Measurements from ENCODE around the gene UMOD.

UMOD gene

DNA sequence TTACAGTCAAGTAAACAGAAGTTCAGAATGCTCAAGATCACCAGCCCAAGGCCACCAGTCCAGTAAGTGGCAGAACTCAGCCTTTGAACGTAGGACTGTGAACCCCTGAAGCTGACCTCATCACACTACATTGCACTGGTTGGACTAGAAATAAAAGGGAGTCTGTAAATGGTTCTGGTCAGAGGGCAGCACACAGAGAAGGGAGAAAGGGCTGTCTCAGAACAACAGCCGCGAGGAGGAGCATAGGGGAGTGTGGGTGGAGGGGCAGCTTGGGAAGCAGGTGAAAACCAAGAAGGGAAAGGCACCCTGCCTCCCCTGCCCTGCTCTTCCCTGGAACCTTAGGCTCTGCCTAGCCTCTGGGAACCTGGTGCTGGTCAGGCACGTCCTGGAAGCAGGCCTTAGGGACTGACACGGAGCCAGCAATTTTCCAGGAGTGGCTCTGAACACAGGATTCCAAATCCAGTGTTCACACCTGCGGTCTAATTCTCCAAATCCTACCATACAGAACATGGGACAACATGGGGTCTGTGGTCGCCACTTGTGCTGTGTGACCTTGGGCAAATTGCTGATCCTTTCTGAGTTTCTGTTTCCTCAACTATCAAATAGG, 45.1 kb upstream of the UMOD start:
- H3K4me3 ChIP-seq (ENCODE audit: severe bottlenecking), result no peak overlapping the region
- no peak overlapping the region for H3K27ac ChIP-seq (ENCODE audit: poor library complexity, severe bottlenecking)
- H3K36me3 ChIP-seq (ENCODE audit: low read depth), result no peaks in the 10 kb centered on the region
- H3K4me1 ChIP-seq (ENCODE audit: insufficient read depth, poor library complexity, severe bottlenecking), result no peaks in the 10 kb centered on the region
- DNase-seq (ENCODE audit: low spot score), result no peak
- no peaks in the 10 kb centered on the region for H3K27me3 ChIP-seq (ENCODE audit: insufficient read depth, poor library complexity, severe bottlenecking)
- TF ChIP-seq, protein P1, sequence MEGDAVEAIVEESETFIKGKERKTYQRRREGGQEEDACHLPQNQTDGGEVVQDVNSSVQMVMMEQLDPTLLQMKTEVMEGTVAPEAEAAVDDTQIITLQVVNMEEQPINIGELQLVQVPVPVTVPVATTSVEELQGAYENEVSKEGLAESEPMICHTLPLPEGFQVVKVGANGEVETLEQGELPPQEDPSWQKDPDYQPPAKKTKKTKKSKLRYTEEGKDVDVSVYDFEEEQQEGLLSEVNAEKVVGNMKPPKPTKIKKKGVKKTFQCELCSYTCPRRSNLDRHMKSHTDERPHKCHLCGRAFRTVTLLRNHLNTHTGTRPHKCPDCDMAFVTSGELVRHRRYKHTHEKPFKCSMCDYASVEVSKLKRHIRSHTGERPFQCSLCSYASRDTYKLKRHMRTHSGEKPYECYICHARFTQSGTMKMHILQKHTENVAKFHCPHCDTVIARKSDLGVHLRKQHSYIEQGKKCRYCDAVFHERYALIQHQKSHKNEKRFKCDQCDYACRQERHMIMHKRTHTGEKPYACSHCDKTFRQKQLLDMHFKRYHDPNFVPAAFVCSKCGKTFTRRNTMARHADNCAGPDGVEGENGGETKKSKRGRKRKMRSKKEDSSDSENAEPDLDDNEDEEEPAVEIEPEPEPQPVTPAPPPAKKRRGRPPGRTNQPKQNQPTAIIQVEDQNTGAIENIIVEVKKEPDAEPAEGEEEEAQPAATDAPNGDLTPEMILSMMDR (IDR thresholded peaks at IDR 0.05; ENCODE audit: poor library complexity, severe bottlenecking), result no peak
- H3K9me3 ChIP-seq (ENCODE audit: severe bottlenecking), result no peaks in the 10 kb centered on the region
- no peak for ATAC-seq (ENCODE audit: low read depth)

DNA sequence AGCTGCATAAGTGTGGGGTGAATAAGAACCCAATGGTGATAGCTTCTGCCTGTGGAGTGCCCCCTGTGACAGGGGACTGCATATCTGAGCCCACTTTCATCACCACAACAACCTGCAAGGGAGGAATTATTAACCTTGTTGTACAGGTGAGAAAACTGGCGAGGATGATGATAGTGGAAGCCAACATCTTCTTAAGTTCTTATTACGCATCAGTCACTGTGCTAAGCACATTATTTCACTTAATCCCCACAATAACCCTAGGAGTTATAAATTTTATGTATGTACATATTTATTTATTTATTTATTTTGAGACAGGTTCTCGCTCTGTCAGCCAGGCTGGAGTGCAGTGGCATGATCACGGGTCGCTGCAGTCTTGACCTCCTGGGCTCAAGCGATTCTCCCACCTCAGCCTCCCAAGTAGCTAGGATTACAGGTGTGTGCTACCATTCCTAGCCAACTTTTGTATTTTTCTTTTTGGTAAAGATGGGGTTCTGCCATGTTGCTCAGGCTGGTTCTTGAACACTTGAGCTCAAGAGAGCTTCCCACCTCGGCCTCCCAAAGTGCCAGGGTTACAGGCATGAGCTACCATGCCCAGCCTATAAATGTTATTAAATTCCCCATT, 44.4 kb upstream of the UMOD start:
- DNase-seq (ENCODE audit: low spot score) (no peak), ATAC-seq (ENCODE audit: low read depth) (no peak)
- Histone ChIP-seq H3K27me3 (ENCODE audit: insufficient read depth, poor library complexity, severe bottlenecking) (no peaks in the 10 kb centered on the region), H3K4me3 (ENCODE audit: severe bottlenecking) (no peak overlapping the region), H3K27ac (ENCODE audit: poor library complexity, severe bottlenecking) (no peak overlapping the region), H3K4me1 (ENCODE audit: insufficient read depth, poor library complexity, severe bottlenecking) (no peaks in the 10 kb centered on the region), H3K9me3 (ENCODE audit: severe bottlenecking) (no peaks in the 10 kb centered on the region), H3K36me3 (ENCODE audit: low read depth) (no peaks in the 10 kb centered on the region)
- TF ChIP-seq, protein P1 (IDR thresholded peaks at IDR 0.05; ENCODE audit: poor library complexity, severe bottlenecking), result no peak

DNA sequence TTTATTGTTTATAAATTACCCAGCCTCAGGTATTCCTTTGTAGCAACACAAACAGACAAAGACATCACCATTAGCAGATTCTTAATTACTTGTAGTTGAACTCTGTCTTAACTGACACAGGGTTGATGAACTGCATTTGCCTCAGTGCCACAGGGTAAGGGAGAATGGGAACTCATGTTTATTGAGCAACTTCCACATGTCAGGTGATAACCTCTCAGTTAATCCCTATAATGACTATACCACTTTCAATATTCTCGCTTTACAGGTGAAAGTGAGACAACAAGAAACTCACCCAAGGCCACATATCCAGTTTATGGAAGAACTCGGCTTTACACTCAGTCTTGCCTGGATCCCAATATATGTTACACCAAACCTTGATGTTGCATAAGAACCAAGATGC, 43.4 kb upstream of the UMOD start:
- Histone ChIP-seq H3K27me3 (ENCODE audit: insufficient read depth, poor library complexity, severe bottlenecking) (no peaks in the 10 kb centered on the region), H3K36me3 (ENCODE audit: low read depth) (no peaks in the 10 kb centered on the region), H3K27ac (ENCODE audit: poor library complexity, severe bottlenecking) (no peak overlapping the region), H3K9me3 (ENCODE audit: severe bottlenecking) (no peaks in the 10 kb centered on the region), H3K4me1 (ENCODE audit: insufficient read depth, poor library complexity, severe bottlenecking) (no peaks in the 10 kb centered on the region), H3K4me3 (ENCODE audit: severe bottlenecking) (no peak overlapping the region)
- DNase-seq (ENCODE audit: low spot score) (no peak), ATAC-seq (ENCODE audit: low read depth) (no peak)
- TF ChIP-seq, protein P1 (IDR thresholded peaks at IDR 0.05; ENCODE audit: poor library complexity, severe bottlenecking), result no peak

DNA sequence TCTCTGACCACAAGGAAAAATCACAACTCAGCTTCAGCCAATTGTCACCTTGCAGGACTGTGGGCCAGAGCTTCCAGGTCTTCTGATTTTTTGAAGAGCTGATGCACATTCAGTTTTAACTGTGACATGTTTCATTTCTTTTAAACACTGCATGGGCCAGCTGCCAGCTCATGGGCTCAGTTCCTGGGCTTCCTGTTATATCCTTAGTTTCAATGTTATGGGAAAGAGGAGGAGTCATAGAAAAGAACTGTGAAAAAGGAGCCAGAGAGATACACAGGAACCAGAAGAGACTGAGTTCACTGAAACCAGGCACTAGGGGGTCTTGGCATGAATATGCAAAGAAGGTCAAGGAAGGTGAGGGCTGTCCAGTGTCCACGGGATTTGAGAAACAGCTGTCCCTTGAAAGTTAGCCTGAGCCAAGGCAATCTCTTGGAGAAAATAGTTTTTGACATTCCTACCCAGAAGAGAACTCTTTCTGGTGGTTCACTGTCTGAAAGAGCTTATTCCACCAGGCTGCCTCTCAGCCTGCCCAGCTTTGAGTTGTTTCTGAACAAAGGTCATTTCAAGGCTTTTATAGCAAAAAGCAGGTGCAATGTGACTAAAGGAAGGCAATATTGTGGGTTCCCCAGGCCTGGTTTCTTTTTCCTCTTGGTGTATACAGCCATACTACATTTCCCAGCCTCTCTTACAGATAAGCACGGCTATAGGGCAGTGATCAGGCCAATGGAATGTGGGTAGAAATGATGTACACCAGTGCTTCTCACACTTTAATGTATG, 41.5 kb upstream of the UMOD start:
- H3K4me3 ChIP-seq (ENCODE audit: severe bottlenecking), result no peak overlapping the region
- TF ChIP-seq, protein P1 (IDR thresholded peaks at IDR 0.05; ENCODE audit: poor library complexity, severe bottlenecking), result no peak
- no peaks in the 10 kb centered on the region for H3K36me3 ChIP-seq (ENCODE audit: low read depth)
- DNase-seq (ENCODE audit: low spot score) (no peak), ATAC-seq (ENCODE audit: low read depth) (no peak)
- H3K9me3 ChIP-seq (ENCODE audit: severe bottlenecking), result no peaks in the 10 kb centered on the region
- no peaks in the 10 kb centered on the region for H3K27me3 ChIP-seq (ENCODE audit: insufficient read depth, poor library complexity, severe bottlenecking)
- H3K4me1 ChIP-seq (ENCODE audit: insufficient read depth, poor library complexity, severe bottlenecking), result no peaks in the 10 kb centered on the region
- no peak overlapping the region for H3K27ac ChIP-seq (ENCODE audit: poor library complexity, severe bottlenecking)
